Measurements from ENCODE around the gene SLC38A8.

Gene SLC38A8

GRCh38 chr16:84069540-84069939 is 26.9 kb upstream of the SLC38A8 start:
- H3K27ac ChIP-seq (ENCODE audit: low read length) = no peak overlapping the region
- H3K79me2 ChIP-seq (ENCODE audit: low read length) = no peaks in the 10 kb centered on the region
- H4K20me1 ChIP-seq (ENCODE audit: insufficient read depth, low read length) = peaks cover 9% of the 10 kb centered on the region
- H3K9me3 ChIP-seq (ENCODE audit: insufficient read depth, low read length) = no peaks in the 10 kb centered on the region
- H3K4me2 ChIP-seq (ENCODE audit: low read length) = no peak overlapping the region
- H3K4me3 ChIP-seq (ENCODE audit: low read length) = no peak overlapping the region
- TF ChIP-seq EZH2phosphoT487 (IDR thresholded peaks at IDR 0.05; ENCODE audit: low read depth) (no peak), CTCF (IDR thresholded peaks at IDR 0.05; ENCODE audit: low read depth, low read length) (no peak)
- peaks cover 36% of the 10 kb centered on the region for H3K36me3 ChIP-seq (replicated peaks; ENCODE audit: low read depth, low read length)
- H3K4me1 ChIP-seq (ENCODE audit: low read length) = peaks cover 6% of the 10 kb centered on the region
- H3K9ac ChIP-seq (ENCODE audit: low read length) = no peak overlapping the region
- H3K27me3 ChIP-seq (ENCODE audit: low read depth, low read length) = no peaks in the 10 kb centered on the region
- H2AFZ ChIP-seq (ENCODE audit: low read depth, low read length) = no peak overlapping the region

GRCh38 chr16:84068783-84069462 is 26.3 kb upstream of the SLC38A8 start:
- Histone ChIP-seq H4K20me1 (ENCODE audit: insufficient read depth, low read length) (peaks cover 9% of the 10 kb centered on the region), H3K79me2 (ENCODE audit: low read length) (no peaks in the 10 kb centered on the region), H3K27me3 (ENCODE audit: low read depth, low read length) (no peaks in the 10 kb centered on the region), H3K27ac (ENCODE audit: low read length) (no peak overlapping the region), H3K4me2 (ENCODE audit: low read length) (no peak overlapping the region), H3K36me3 (replicated peaks; ENCODE audit: low read depth, low read length) (peaks cover 36% of the 10 kb centered on the region), H3K4me3 (ENCODE audit: low read length) (no peak overlapping the region), H3K4me1 (ENCODE audit: low read length) (peaks cover 6% of the 10 kb centered on the region), H3K9ac (ENCODE audit: low read length) (no peak overlapping the region), H3K9me3 (ENCODE audit: insufficient read depth, low read length) (no peaks in the 10 kb centered on the region), H2AFZ (ENCODE audit: low read depth, low read length) (no peak overlapping the region)
- TF ChIP-seq CTCF (IDR thresholded peaks at IDR 0.05; ENCODE audit: low read depth, low read length) (no peak), EZH2phosphoT487 (IDR thresholded peaks at IDR 0.05; ENCODE audit: low read depth) (no peak)

GRCh38 chr16:84068041-84068440 is 25.4 kb upstream of the SLC38A8 start:
- H4K20me1 ChIP-seq (ENCODE audit: insufficient read depth, low read length) = peaks cover 9% of the 10 kb centered on the region
- H3K9me3 ChIP-seq (ENCODE audit: insufficient read depth, low read length) = no peaks in the 10 kb centered on the region
- H3K36me3 ChIP-seq (replicated peaks; ENCODE audit: low read depth, low read length) = peaks cover 39% of the 10 kb centered on the region
- H2AFZ ChIP-seq (ENCODE audit: low read depth, low read length) = no peak overlapping the region
- no peaks in the 10 kb centered on the region for H3K79me2 ChIP-seq (ENCODE audit: low read length)
- TF ChIP-seq EZH2phosphoT487 (IDR thresholded peaks at IDR 0.05; ENCODE audit: low read depth) = no peak
- no peak for TF ChIP-seq CTCF (IDR thresholded peaks at IDR 0.05; ENCODE audit: low read depth, low read length)
- no peak overlapping the region for H3K4me2 ChIP-seq (ENCODE audit: low read length)
- no peak overlapping the region for H3K4me3 ChIP-seq (ENCODE audit: low read length)
- H3K4me1 ChIP-seq (ENCODE audit: low read length) = peaks cover 6% of the 10 kb centered on the region
- no peak overlapping the region for H3K9ac ChIP-seq (ENCODE audit: low read length)
- H3K27ac ChIP-seq (ENCODE audit: low read length) = no peak overlapping the region
- H3K27me3 ChIP-seq (ENCODE audit: low read depth, low read length) = no peaks in the 10 kb centered on the region

GRCh38 chr16:84067640-84068039 is 25.0 kb upstream of the SLC38A8 start:
- H3K79me2 ChIP-seq (ENCODE audit: low read length) = no peaks in the 10 kb centered on the region
- H3K4me3 ChIP-seq (ENCODE audit: low read length) = no peak overlapping the region
- no peaks in the 10 kb centered on the region for H3K9me3 ChIP-seq (ENCODE audit: insufficient read depth, low read length)
- no peak overlapping the region for H3K9ac ChIP-seq (ENCODE audit: low read length)
- no peak overlapping the region for H2AFZ ChIP-seq (ENCODE audit: low read depth, low read length)
- H3K4me2 ChIP-seq (ENCODE audit: low read length) = no peak overlapping the region
- peaks cover 6% of the 10 kb centered on the region for H3K4me1 ChIP-seq (ENCODE audit: low read length)
- H3K27me3 ChIP-seq (ENCODE audit: low read depth, low read length) = no peaks in the 10 kb centered on the region
- H4K20me1 ChIP-seq (ENCODE audit: insufficient read depth, low read length) = peaks cover 9% of the 10 kb centered on the region
- H3K27ac ChIP-seq (ENCODE audit: low read length) = no peak overlapping the region
- peaks cover 43% of the 10 kb centered on the region for H3K36me3 ChIP-seq (replicated peaks; ENCODE audit: low read depth, low read length)
- TF ChIP-seq CTCF (IDR thresholded peaks at IDR 0.05; ENCODE audit: low read depth, low read length) = no peak
- no peak for TF ChIP-seq EZH2phosphoT487 (IDR thresholded peaks at IDR 0.05; ENCODE audit: low read depth)
